Measurements from ENCODE around the gene IREB2.
"Not testable (repeated sequence)": the region's sequence is repeated elsewhere in the genome, so short reads cannot be mapped to it uniquely, and the experiment has no call there.

IREB2 gene

GRCh38 chr15:78479650-78480049 lies 41.6 kb downstream of the IREB2 start:
- DNase-seq (ENCODE audit: low read depth): no peak

GRCh38 chr15:78481917-78482316 lies 43.9 kb downstream of the IREB2 start:
- DNase-seq (ENCODE audit: low read depth): no peak

GRCh38 chr15:78492872-78493271 lies 54.9 kb downstream of the IREB2 start:
- DNase-seq (ENCODE audit: low read depth): no peak

GRCh38 chr15:78501857-78502256 lies 63.8 kb downstream of the IREB2 start:
- DNase-seq (ENCODE audit: low read depth): no peak

GRCh38 chr15:78502641-78503040 lies 64.6 kb downstream of the IREB2 start:
- DNase-seq (ENCODE audit: low read depth): no peak

- peak; percentile 68 for DNase-seq (ENCODE audit: low read depth)
These were observed 69.2 kb downstream of the IREB2 start, which contains the start of gene HYKK for GRCh38 chr15:78506971-78507830. Gene HYKK (plus strand): TSS chr15:78507577. CDS start chr15:78513089, 5,512 bp downstream.

- DNase-seq (ENCODE audit: low read depth): no peak
These were observed 69.8 kb downstream of the IREB2 start for GRCh38 chr15:78507831-78508160.

- DNase-seq (ENCODE audit: low read depth): no peak
These were observed 70.3 kb downstream of the IREB2 start for GRCh38 chr15:78508272-78508671.

- no peak for DNase-seq (ENCODE audit: low read depth)
These were observed 71.8 kb downstream of the IREB2 start for GRCh38 chr15:78509726-78510312.

- DNase-seq (ENCODE audit: low read depth): not testable (repeated sequence)
These were observed 82.0 kb downstream of the IREB2 start for GRCh38 chr15:78520035-78520434.

- DNase-seq (ENCODE audit: low read depth): no peak
These were observed 86.2 kb downstream of the IREB2 start for GRCh38 chr15:78524230-78524629.

GRCh38 chr15:78527325-78527724 lies 89.3 kb downstream of the IREB2 start:
- no peak for DNase-seq (ENCODE audit: low read depth)

- no peak for DNase-seq (ENCODE audit: low read depth)
These were observed 95.3 kb downstream of the IREB2 start for GRCh38 chr15:78533331-78533730.

GRCh38 chr15:78536134-78536533 lies 98.1 kb downstream of the IREB2 start:
- DNase-seq (ENCODE audit: low read depth): no peak

GRCh38 chr15:78537266-78537905 lies 99.4 kb downstream of the IREB2 start:
- no peak for DNase-seq (ENCODE audit: low read depth)

- DNase-seq (ENCODE audit: low read depth): no peak
These were observed 100.3 kb downstream of the IREB2 start for GRCh38 chr15:78538358-78538757.

- not testable (repeated sequence) for DNase-seq (ENCODE audit: low read depth)
These were observed 101.6 kb downstream of the IREB2 start for GRCh38 chr15:78539464-78540140.

GRCh38 chr15:78540141-78540870 lies 102.3 kb downstream of the IREB2 start, which contains the start of gene PSMA4:
Gene PSMA4 (plus strand): TSS chr15:78540444. CDS start chr15:78541928, 1,484 bp downstream.
- DNase-seq (ENCODE audit: low read depth): peak; percentile 90

GRCh38 chr15:78540871-78541743 lies 103.1 kb downstream of the IREB2 start:
- DNase-seq (ENCODE audit: low read depth): no peak

GRCh38 chr15:78541744-78542034 lies 103.7 kb downstream of the IREB2 start:
- DNase-seq (ENCODE audit: low read depth): no peak

- no peak for DNase-seq (ENCODE audit: low read depth)
These were observed 104.6 kb downstream of the IREB2 start for GRCh38 chr15:78542647-78543046.
